C4-2B (cell line): ENCODE measurements around the gene SLC22A5.

ENCODE experiments used
- ZFX ChIP-seq: fragments of 450-650 bp; IDR thresholded peaks from 2 replicates; pipeline ENCODE4 v1.6.1; 2017
- TF ChIP-seq, protein P1 (sequence below): fragments of 450-650 bp; conservative IDR thresholded peaks from 2 replicates; pipeline ENCODE4 v1.5.1; 2017; ENCODE audit warnings: mild to moderate bottlenecking

DNA sequence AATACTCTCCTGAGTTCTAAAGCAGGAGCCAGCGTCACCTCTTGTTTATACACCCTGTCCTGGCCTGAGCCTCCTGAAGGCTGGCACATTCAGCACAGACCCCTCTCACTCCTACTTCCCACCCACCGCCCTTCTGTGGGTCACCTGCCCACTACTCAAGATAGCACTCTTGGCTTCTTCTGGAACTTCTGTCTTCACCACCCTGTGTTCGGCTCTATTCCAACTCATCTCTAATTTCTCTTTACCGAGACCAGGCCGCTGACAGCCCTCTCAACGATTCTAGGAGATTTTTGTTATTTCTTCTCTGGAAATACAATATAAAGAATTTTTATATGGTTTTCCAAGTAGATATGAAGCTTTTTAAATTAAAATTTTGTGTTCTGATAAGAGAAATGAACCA, 63.6 kb downstream of the SLC22A5 start:
- TF ChIP-seq, protein P1, sequence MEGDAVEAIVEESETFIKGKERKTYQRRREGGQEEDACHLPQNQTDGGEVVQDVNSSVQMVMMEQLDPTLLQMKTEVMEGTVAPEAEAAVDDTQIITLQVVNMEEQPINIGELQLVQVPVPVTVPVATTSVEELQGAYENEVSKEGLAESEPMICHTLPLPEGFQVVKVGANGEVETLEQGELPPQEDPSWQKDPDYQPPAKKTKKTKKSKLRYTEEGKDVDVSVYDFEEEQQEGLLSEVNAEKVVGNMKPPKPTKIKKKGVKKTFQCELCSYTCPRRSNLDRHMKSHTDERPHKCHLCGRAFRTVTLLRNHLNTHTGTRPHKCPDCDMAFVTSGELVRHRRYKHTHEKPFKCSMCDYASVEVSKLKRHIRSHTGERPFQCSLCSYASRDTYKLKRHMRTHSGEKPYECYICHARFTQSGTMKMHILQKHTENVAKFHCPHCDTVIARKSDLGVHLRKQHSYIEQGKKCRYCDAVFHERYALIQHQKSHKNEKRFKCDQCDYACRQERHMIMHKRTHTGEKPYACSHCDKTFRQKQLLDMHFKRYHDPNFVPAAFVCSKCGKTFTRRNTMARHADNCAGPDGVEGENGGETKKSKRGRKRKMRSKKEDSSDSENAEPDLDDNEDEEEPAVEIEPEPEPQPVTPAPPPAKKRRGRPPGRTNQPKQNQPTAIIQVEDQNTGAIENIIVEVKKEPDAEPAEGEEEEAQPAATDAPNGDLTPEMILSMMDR, result no peak
- no peak for TF ChIP-seq ZFX
